Muscle layer of colon (tissue), 2 donors: ENCODE results near the gene CKB.

Experiments
- H3K27ac ChIP-seq: one replicate; pipeline ENCODE4 v1.7.0; 2013; ENCODE audit warnings: low read depth, mild to moderate bottlenecking, low read length, moderate library complexity
- H3K27me3 ChIP-seq, 2 donors: one replicate each; pipeline ENCODE4 v1.7.0; 2013; ENCODE audit warnings: low read length in 2 of 2, mild to moderate bottlenecking in 2 of 2; ENCODE audit not compliant: insufficient read depth in 2 of 2, control insufficient read depth in 1 of 2
- H3K36me3 ChIP-seq: one replicate; pipeline ENCODE4 v1.7.0; 2013; ENCODE audit warnings: mild to moderate bottlenecking, low read length; ENCODE audit not compliant: insufficient read depth
- H3K4me1 ChIP-seq: one replicate; pipeline ENCODE4 v1.7.0; 2013; ENCODE audit warnings: mild to moderate bottlenecking, low read length; ENCODE audit not compliant: insufficient read depth
- H3K4me3 ChIP-seq, 2 donors: one replicate each; pipeline ENCODE4 v1.7.0; 2013; ENCODE audit warnings: low read length in 2 of 2, low read depth in 1 of 2, mild to moderate bottlenecking in 1 of 2, moderate library complexity in 1 of 2
- H3K9ac ChIP-seq: one replicate; pipeline ENCODE4 v1.7.0; 2013; ENCODE audit warnings: low read length
- H3K9me3 ChIP-seq: one replicate; pipeline ENCODE4 v1.7.0; 2013; ENCODE audit warnings: mild to moderate bottlenecking, low read length
- donor health status: abdominal sarcoma.
- donor health status: Adenocarcinoma of cecum.

CKB gene

DNA sequence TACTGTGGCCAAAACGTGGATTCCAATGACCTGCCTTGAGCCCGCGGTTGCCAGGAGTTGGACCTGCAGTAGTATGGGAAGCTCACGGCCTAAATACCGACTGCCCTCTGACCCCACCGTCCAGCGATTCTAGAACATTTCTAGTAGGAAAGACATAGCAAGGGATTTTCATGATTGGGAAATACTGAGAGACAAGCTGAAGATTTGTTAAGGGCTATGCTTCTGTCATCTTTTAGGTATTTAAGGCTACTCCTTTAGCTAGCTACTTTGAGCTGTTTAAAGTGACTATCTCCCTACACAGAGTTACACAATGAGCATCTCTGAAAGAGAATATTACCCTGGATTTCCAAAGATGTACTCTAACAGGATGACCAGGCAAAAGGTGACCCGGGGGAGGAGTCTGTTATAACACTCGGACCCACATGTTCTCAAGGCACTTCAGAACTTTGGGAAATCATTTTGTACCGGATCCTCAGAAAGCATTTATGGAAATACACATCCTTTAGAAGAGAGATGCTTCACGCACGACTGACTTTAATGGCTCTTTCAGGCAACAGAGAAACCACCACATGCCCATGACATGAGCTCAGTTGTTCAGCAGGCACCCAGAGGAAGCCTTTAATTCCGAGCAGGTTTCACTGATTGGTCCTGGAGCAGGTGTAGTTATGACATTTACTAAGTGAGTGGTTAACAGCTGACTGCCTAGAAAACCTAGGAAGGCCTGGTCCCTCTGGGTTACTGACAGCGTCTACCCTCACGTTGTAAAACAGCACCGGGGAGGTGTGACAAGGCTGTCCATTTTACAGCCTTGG lies 35.6 kb upstream of the CKB start:
- Histone ChIP-seq H3K27ac (peak overlapping the region; percentile 12), H3K9me3 (no peaks in the 10 kb centered on the region), H3K4me3 (no peak overlapping the region), H3K4me1 (peaks cover 52% of the 10 kb centered on the region), H3K36me3 (peaks cover 22% of the 10 kb centered on the region), H3K27me3 (no peaks in the 10 kb centered on the region), H3K9ac (no peak overlapping the region)

DNA sequence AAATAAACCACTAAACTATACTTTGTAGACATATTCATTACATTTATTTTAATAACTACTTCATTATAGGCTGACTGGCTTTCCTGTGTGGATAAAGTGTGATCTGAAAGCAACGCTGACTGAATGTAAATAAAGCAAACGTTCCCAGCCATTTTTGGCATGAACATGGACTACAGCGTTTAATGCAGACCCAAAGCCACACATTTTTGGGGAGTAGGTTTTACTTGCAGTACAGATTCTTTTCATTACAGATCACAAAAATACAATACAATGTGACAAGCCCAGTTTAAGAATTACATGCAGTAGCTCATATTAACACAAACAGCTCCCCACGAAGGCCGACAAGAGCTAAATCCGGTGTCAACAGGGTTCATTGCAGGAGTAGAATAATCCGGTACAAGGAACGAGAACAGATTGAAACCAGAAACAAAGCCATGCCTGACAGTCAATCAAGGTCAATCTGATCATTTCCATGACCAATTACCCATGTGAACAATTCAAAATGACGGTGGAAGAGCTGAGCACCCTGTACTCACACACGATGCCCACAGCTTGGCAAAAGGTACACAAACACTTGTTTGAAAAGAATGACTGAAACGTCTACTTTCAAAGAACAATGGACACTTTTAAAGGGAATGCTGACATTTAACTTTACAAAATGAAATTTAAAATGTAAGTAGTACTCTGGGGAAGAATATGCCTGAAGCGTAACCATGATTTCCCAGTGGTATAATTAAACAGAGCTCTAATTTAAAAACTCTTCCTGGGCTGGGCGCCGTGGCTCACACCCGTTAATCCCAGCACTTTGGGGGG lies 34.5 kb upstream of the CKB start:
- no peaks in the 10 kb centered on the region for H3K27me3 ChIP-seq

DNA sequence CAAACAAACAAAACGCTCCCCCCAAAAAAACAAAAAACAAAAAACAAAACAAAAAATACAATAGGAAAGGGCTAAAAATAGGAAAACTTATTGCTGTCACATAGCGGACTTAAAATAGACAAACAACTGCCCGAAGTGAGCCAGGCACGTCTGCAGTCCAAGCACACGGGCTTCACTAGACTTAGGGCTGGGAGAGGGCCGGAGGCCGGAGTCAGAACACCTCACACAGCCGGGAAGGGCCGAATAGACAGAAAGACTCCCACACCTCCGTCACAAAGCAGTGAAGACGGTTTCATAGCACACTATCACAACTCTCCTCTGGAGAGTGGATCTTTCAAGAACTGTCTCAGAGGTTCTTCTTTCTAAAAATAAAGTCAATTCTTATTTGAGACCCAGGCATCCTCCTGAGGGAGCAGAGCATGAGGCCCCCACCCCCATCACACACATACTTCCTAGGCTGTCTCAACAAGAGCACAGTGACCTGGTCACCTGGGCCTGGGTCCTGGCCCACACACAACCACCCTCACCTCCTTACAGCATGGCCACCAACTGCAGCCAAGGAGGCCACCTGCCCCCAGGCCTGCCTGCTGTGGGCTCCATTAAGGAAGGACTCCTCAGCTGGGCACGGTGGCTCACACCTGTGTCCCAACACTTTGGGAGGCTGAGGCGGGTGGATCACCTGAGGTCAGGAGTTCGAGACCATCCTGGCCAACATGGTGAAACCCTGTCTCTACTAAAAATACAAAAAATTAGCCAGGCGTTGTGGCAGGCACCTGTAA lies 33.1 kb upstream of the CKB start:
- H3K4me3 ChIP-seq: no peak overlapping the region
- H3K9me3 ChIP-seq: no peaks in the 10 kb centered on the region
- H3K27me3 ChIP-seq: no peaks in the 10 kb centered on the region
- H3K27ac ChIP-seq: peak overlapping the region; percentile 4
- H3K9ac ChIP-seq: no peak overlapping the region
- peaks cover 65% of the 10 kb centered on the region for H3K4me1 ChIP-seq
- peaks cover 22% of the 10 kb centered on the region for H3K36me3 ChIP-seq

More for the DNA sequence above, 34.5 kb upstream of the CKB start:
- Histone ChIP-seq H3K4me3 (no peak overlapping the region), H3K27ac (peak overlapping the region; percentile 16), H3K36me3 (peaks cover 22% of the 10 kb centered on the region), H3K9ac (no peak overlapping the region), H3K4me1 (peaks cover 63% of the 10 kb centered on the region), H3K9me3 (no peaks in the 10 kb centered on the region)

DNA sequence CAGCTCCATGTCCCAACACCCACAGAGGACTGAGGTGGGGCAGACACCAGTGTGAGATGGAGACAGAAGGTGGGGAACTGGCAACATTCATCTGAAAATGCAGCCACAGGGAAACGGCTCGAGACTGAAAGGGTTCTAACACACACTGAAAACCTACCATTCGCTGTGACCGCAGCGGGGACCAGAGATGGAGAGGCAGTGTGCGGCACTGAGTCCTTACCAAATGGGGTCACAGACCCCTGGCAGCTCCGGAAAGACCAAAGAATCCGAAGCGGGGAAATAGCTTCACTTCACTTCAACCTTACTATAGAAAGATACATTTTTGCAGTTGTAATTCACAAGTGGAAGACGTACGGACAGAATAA lies 30.2 kb upstream of the CKB start:
- Histone ChIP-seq H3K4me3 (peak overlapping the region in 1 of 2 donors; percentile 14), H3K27ac (peak overlapping the region; percentile 96), H3K9me3 (no peaks in the 10 kb centered on the region), H3K9ac (peak overlapping the region; percentile 60), H3K4me1 (peaks cover 65% of the 10 kb centered on the region), H3K36me3 (no peaks in the 10 kb centered on the region), H3K27me3 (no peaks in the 10 kb centered on the region)

DNA sequence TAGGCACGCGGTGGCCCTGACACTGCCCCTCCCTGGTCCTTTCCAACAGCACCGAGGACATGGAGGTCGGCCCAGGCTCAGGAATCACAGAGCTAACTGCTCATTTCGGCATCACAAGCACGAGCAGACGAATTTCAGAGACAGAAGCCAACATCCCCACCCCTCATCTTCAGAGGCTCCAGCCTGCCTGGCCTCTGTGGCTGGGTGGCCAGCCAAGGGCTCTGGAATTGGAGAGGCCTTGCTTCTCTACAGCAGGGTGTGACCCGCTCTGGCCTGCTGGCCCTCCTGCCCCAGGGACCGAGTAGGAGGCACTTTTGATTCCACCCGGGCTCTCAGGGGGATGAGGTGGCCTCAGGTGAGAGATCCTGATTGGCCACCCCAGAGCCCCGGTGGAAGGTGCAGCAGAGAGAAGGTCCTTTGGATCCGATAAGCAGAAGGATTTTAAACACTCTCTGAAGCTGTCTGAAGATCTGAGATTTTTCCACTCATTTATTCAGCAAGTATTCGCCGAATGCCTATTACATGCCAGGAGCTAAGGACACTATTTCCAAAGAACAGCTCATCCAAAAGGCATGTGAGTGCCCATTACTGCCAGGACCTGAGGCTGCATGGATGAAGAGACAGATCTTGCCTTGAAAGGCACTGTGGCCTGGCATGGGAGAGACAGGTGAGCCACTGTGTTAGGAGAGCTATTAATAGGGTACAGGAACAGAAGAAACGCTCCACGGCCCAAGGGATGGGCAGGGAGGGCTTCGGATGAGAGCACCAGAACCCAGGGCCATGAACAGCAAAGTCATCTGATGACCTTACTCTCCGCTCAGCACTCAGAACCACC lies 29.6 kb upstream of the CKB start:
- H3K36me3 ChIP-seq: no peaks in the 10 kb centered on the region
- H3K4me3 ChIP-seq: peak overlapping the region; percentile 14 to 33
- peak overlapping the region; percentile 60 for H3K9ac ChIP-seq
- peak overlapping the region; percentile 96 for H3K27ac ChIP-seq
- no peaks in the 10 kb centered on the region for H3K27me3 ChIP-seq
- H3K4me1 ChIP-seq: peaks cover 65% of the 10 kb centered on the region
- H3K9me3 ChIP-seq: no peaks in the 10 kb centered on the region

DNA sequence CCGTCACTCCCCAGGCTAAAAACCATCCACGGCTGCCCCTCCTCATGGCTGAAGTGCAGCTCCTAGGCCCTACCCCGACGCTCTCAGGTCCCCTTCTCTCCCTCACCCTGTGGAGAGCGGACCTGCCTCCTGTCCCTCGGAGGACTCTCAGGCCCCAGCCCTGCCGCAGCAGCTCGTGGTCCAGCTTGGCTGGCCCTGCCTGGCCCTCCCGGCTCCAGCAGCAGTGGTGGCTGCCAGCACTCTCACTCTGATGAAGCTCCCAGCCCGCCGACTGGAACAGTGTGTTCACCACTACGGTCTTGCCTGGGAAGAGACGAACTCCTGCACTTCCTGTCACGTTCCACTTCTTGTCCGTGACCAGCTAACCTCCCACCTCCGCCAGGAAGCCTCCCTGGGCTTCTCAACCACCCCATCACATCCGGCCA lies 28.7 kb upstream of the CKB start:
- no peaks in the 10 kb centered on the region for H3K27me3 ChIP-seq
- peak overlapping the region; percentile 60 for H3K9ac ChIP-seq
- H3K9me3 ChIP-seq: no peaks in the 10 kb centered on the region
- H3K36me3 ChIP-seq: no peaks in the 10 kb centered on the region
- H3K27ac ChIP-seq: peak overlapping the region; percentile 96
- peak overlapping the region; percentile 14 to 33 for H3K4me3 ChIP-seq
- H3K4me1 ChIP-seq: peaks cover 65% of the 10 kb centered on the region

- H3K4me3 ChIP-seq: peak overlapping the region in 1 of 2 donors; percentile 14
- H3K9me3 ChIP-seq: no peaks in the 10 kb centered on the region
- no peaks in the 10 kb centered on the region for H3K27me3 ChIP-seq
- H3K9ac ChIP-seq: peak overlapping the region; percentile 60
- peak overlapping the region; percentile 96 for H3K27ac ChIP-seq
- no peaks in the 10 kb centered on the region for H3K36me3 ChIP-seq
- peaks cover 67% of the 10 kb centered on the region for H3K4me1 ChIP-seq
These were observed 28.1 kb upstream of the CKB start for GRCh38 chr14:103550451-103551337.

GRCh38 chr14:103549361-103550311 lies 27.0 kb upstream of the CKB start:
- peaks cover 74% of the 10 kb centered on the region for H3K4me1 ChIP-seq
- H3K27ac ChIP-seq: peak overlapping the region; percentile 96
- H3K36me3 ChIP-seq: no peaks in the 10 kb centered on the region
- H3K9me3 ChIP-seq: no peaks in the 10 kb centered on the region
- peak overlapping the region in 1 of 2 donors; percentile 14 for H3K4me3 ChIP-seq
- H3K9ac ChIP-seq: peak overlapping the region; percentile 60
- no peaks in the 10 kb centered on the region for H3K27me3 ChIP-seq

DNA sequence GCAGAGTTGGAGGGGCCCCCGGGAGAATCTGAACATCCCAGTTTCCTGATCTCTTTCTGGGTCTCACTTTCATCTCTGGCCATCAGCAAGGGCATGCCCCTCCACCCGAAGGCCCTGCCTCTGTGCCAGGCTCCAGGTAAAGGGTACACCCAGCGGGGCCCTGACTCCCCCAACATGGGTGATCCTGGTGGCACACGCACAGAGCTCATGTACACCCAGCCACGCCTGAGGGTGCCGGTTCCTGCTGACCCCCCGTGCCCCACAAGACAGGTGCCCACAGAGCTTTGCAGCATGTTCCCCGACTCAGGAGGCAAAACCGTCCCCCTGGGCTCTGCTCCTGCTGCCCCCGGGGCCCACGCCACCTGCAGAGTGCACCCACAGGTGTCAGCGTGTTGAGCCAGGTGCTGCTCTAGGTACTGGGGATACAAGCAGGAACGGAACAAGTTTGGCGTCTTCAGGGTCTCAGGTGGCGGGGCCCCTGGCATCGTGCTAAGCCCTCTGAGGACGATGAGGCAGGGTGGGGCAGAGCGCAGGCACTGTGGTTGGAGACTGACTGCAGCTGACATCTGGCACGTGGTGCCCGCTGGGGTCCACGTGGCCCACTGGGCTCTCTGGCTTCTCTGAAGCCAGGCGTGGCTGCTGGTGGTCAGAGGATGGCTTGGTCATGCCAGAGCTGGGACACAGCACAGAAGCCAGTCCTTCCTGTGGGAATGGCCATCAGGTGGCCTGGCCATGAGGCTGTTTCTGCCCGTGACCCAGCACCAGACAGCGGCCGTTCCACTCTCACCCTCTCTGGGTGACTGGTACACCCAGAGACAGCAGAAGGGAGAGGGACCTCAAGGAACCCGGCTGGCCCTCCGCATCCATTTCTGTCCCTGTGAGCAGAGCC lies 26.1 kb upstream of the CKB start:
- peak overlapping the region; percentile 96 for H3K27ac ChIP-seq
- H3K4me3 ChIP-seq: no peak overlapping the region
- peaks cover 84% of the 10 kb centered on the region for H3K4me1 ChIP-seq
- peak overlapping the region; percentile 60 for H3K9ac ChIP-seq
- H3K27me3 ChIP-seq: no peaks in the 10 kb centered on the region
- H3K9me3 ChIP-seq: no peaks in the 10 kb centered on the region
- H3K36me3 ChIP-seq: no peaks in the 10 kb centered on the region
